Neural progenitor cell (in vitro differentiated cells): ENCODE results near the gene NCKAP5. TPM values are rescaled to one million over a fixed set of nuclear protein-coding genes. Genes with fewer than 3 reads are reported as not detected.

Experiments used
- DNase-seq: peaks from one replicate; pipeline ENCODE4 v3.0.0-alpha.2; 2016; ENCODE audit warnings: low spot score
- H2AFZ ChIP-seq: fragments of 200-600 bp; sonication (generic); replicated peaks from 2 replicates; pipeline ENCODE4 v1.6.1; 2016; ENCODE audit warnings: antibody characterized with exemption
- H3F3A ChIP-seq: fragments of 200-600 bp; sonication (generic); 2 replicates; pipeline ENCODE4 v1.6.1; 2016; ENCODE audit warnings: antibody characterized with exemption, low read depth
- H3K27ac ChIP-seq: fragments of 200-600 bp; sonication (generic); 2 replicates; pipeline ENCODE4 v1.5.1; 2016; ENCODE audit warnings: mild to moderate bottlenecking
- H3K27me3 ChIP-seq: fragments of 200-600 bp; sonication (generic); 2 replicates; pipeline ENCODE4 v1.6.1; 2016; ENCODE audit warnings: mild to moderate bottlenecking, moderate library complexity
- H3K36me3 ChIP-seq: fragments of 200-600 bp; sonication (generic); 2 replicates; pipeline ENCODE4 v1.5.1; 2016
- H3K4me1 ChIP-seq: fragments of 200-600 bp; sonication (generic); 2 replicates; pipeline ENCODE4 v1.6.1; 2016; ENCODE audit warnings: mixed run types
- H3K4me2 ChIP-seq: fragments of 200-600 bp; sonication (generic); 2 replicates; pipeline ENCODE4 v1.6.1; 2016
- H3K4me3 ChIP-seq: fragments of 200-600 bp; sonication (generic); 2 replicates; pipeline ENCODE4 v1.5.1; 2016
- H3K79me2 ChIP-seq: fragments of 200-600 bp; sonication (generic); 2 replicates; pipeline ENCODE4 v1.6.1; 2016; ENCODE audit warnings: low read depth
- H3K9ac ChIP-seq: fragments of 200-600 bp; sonication (generic); 2 replicates; pipeline ENCODE4 v1.6.1; 2016
- H3K9me3 ChIP-seq: fragments of 200-600 bp; sonication (generic); 2 replicates; pipeline ENCODE4 v1.5.1; 2016; ENCODE audit warnings: low read depth
- H4K20me1 ChIP-seq: fragments of 200-600 bp; sonication (generic); 2 replicates; pipeline ENCODE4 v1.6.1; 2016; ENCODE audit warnings: low read depth
- H3K27ac Mint-ChIP-seq: 3 replicates; pipeline ENCODE4 v1.8.0; 2021; ENCODE audit warnings: mixed read lengths
- H3K27me3 Mint-ChIP-seq: 2 replicates; pipeline ENCODE4 v1.8.0; 2022; ENCODE audit warnings: low read depth, mild to moderate bottlenecking, inconsistent platforms, moderate library complexity, mixed read lengths; ENCODE audit not compliant: insufficient read depth
- H3K36me3 Mint-ChIP-seq: 3 replicates; pipeline ENCODE4 v1.8.0; 2021; ENCODE audit warnings: mixed read lengths
- H3K4me1 Mint-ChIP-seq: 3 replicates; pipeline ENCODE4 v1.8.0; 2021; ENCODE audit warnings: mixed read lengths
- H3K4me3 Mint-ChIP-seq: 3 replicates; pipeline ENCODE4 v1.8.0; 2021; ENCODE audit warnings: mild to moderate bottlenecking, moderate library complexity, mixed read lengths
- H3K9me3 Mint-ChIP-seq: 3 replicates; pipeline ENCODE4 v1.8.0; 2020; ENCODE audit warnings: mixed read lengths
- EZH2 ChIP-seq: fragments of 200-600 bp; sonication (generic); IDR thresholded peaks from 2 replicates; pipeline ENCODE4 v1.6.1; 2017; ENCODE audit warnings: antibody characterized with exemption, mild to moderate bottlenecking, moderate library complexity
- EZH2phosphoT487 ChIP-seq: fragments of 200-600 bp; sonication (generic); IDR thresholded peaks from 2 replicates; pipeline ENCODE4 v1.6.1; 2017; ENCODE audit warnings: antibody characterized with exemption
- total RNA-seq: library from RNA; depleted of rRNA; stranded (reverse); fragments of >200 nt; gene quantifications from 2 replicates; pipeline ENCODE4 v1.2.3, GENCODE V29; 2015; ENCODE audit warnings: low replicate concordance
- TF ChIP-seq, protein P1 (sequence below): fragments of 200-600 bp; sonication (generic); IDR thresholded peaks from 2 replicates; pipeline ENCODE4 v1.5.1; 2017; ENCODE audit warnings: antibody characterized with exemption, mild to moderate bottlenecking

Gene NCKAP5
- total RNA-seq, 1 donor from 2014 or later, result 0.47 TPM

GRCh38 chr2:133461484-133461883 lies 106.8 kb downstream of the NCKAP5 start:
- Histone ChIP-seq H2AFZ (no peak overlapping the region), H3K4me3 (no peak overlapping the region), H4K20me1 (no peaks in the 10 kb centered on the region), H3K27ac (no peak overlapping the region), H3K27me3 (no peaks in the 10 kb centered on the region), H3F3A (no peaks in the 10 kb centered on the region), H3K9ac (no peak overlapping the region), H3K36me3 (no peaks in the 10 kb centered on the region), H3K4me2 (no peak overlapping the region), H3K4me1 (no peaks in the 10 kb centered on the region), H3K9me3 (no peaks in the 10 kb centered on the region), H3K79me2 (no peaks in the 10 kb centered on the region)
- Mint-ChIP-seq H3K4me1 (no peaks in the 10 kb centered on the region), H3K36me3 (peaks cover 1% of the 10 kb centered on the region), H3K27me3 (no peaks in the 10 kb centered on the region), H3K4me3 (no peak overlapping the region), H3K9me3 (no peaks in the 10 kb centered on the region), H3K27ac (no peak overlapping the region)
- no peak for DNase-seq
- TF ChIP-seq, protein P1, sequence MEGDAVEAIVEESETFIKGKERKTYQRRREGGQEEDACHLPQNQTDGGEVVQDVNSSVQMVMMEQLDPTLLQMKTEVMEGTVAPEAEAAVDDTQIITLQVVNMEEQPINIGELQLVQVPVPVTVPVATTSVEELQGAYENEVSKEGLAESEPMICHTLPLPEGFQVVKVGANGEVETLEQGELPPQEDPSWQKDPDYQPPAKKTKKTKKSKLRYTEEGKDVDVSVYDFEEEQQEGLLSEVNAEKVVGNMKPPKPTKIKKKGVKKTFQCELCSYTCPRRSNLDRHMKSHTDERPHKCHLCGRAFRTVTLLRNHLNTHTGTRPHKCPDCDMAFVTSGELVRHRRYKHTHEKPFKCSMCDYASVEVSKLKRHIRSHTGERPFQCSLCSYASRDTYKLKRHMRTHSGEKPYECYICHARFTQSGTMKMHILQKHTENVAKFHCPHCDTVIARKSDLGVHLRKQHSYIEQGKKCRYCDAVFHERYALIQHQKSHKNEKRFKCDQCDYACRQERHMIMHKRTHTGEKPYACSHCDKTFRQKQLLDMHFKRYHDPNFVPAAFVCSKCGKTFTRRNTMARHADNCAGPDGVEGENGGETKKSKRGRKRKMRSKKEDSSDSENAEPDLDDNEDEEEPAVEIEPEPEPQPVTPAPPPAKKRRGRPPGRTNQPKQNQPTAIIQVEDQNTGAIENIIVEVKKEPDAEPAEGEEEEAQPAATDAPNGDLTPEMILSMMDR, result no peak
- no peak for TF ChIP-seq EZH2
- no peak for TF ChIP-seq EZH2phosphoT487

GRCh38 chr2:133459590-133459989 lies 108.7 kb downstream of the NCKAP5 start:
- H3K4me3 ChIP-seq, result no peak overlapping the region
- H3K27me3 ChIP-seq, result no peaks in the 10 kb centered on the region
- no peak overlapping the region for H3K4me2 ChIP-seq
- no peaks in the 10 kb centered on the region for H3K4me1 Mint-ChIP-seq
- peaks cover 1% of the 10 kb centered on the region for H3K9me3 Mint-ChIP-seq
- no peak for DNase-seq
- no peaks in the 10 kb centered on the region for H3K36me3 ChIP-seq
- no peak overlapping the region for H3K9ac ChIP-seq
- H3K36me3 Mint-ChIP-seq, result peaks cover 4% of the 10 kb centered on the region
- no peaks in the 10 kb centered on the region for H4K20me1 ChIP-seq
- no peaks in the 10 kb centered on the region for H3F3A ChIP-seq
- H3K9me3 ChIP-seq, result no peaks in the 10 kb centered on the region
- no peaks in the 10 kb centered on the region for H3K4me1 ChIP-seq
- TF ChIP-seq EZH2 (no peak), EZH2phosphoT487 (no peak)
- TF ChIP-seq, protein P1, result no peak
- H3K27ac ChIP-seq, result no peak overlapping the region
- H3K79me2 ChIP-seq, result no peaks in the 10 kb centered on the region
- H3K4me3 Mint-ChIP-seq, result no peak overlapping the region
- H2AFZ ChIP-seq, result no peak overlapping the region
- H3K27ac Mint-ChIP-seq, result no peak overlapping the region
- H3K27me3 Mint-ChIP-seq, result no peaks in the 10 kb centered on the region

GRCh38 chr2:133458280-133458679 lies 110.0 kb downstream of the NCKAP5 start:
- Histone ChIP-seq H3K79me2 (no peaks in the 10 kb centered on the region), H3K4me2 (no peak overlapping the region), H3F3A (no peaks in the 10 kb centered on the region), H3K36me3 (no peaks in the 10 kb centered on the region), H4K20me1 (no peaks in the 10 kb centered on the region), H2AFZ (no peak overlapping the region), H3K4me1 (no peaks in the 10 kb centered on the region), H3K9ac (no peak overlapping the region), H3K27me3 (no peaks in the 10 kb centered on the region), H3K4me3 (no peak overlapping the region), H3K27ac (no peak overlapping the region), H3K9me3 (no peaks in the 10 kb centered on the region)
- Mint-ChIP-seq H3K27me3 (no peaks in the 10 kb centered on the region), H3K4me3 (no peak overlapping the region), H3K27ac (no peak overlapping the region), H3K4me1 (no peaks in the 10 kb centered on the region), H3K9me3 (peaks cover 5% of the 10 kb centered on the region), H3K36me3 (peaks cover 7% of the 10 kb centered on the region)
- DNase-seq, result no peak
- TF ChIP-seq EZH2phosphoT487 (no peak), EZH2 (no peak)

GRCh38 chr2:133457861-133458260 lies 110.4 kb downstream of the NCKAP5 start:
- H3K9me3 Mint-ChIP-seq, result peaks cover 5% of the 10 kb centered on the region
- Histone ChIP-seq H3K36me3 (no peaks in the 10 kb centered on the region), H3K9me3 (no peaks in the 10 kb centered on the region), H3K4me2 (no peak overlapping the region), H3K79me2 (no peaks in the 10 kb centered on the region), H4K20me1 (no peaks in the 10 kb centered on the region), H3K4me3 (no peak overlapping the region), H3K27ac (no peak overlapping the region), H3K9ac (no peak overlapping the region), H3K27me3 (no peaks in the 10 kb centered on the region), H3F3A (no peaks in the 10 kb centered on the region), H3K4me1 (no peaks in the 10 kb centered on the region), H2AFZ (no peak overlapping the region)
- DNase-seq, result no peak
- peaks cover 7% of the 10 kb centered on the region for H3K36me3 Mint-ChIP-seq
- no peak for TF ChIP-seq EZH2phosphoT487
- TF ChIP-seq, protein P1, result no peak
- no peak for TF ChIP-seq EZH2
- H3K4me3 Mint-ChIP-seq, result no peak overlapping the region
- H3K27me3 Mint-ChIP-seq, result no peaks in the 10 kb centered on the region
- H3K4me1 Mint-ChIP-seq, result no peaks in the 10 kb centered on the region
- H3K27ac Mint-ChIP-seq, result no peak overlapping the region
